22Rv1 (cell line): ENCODE results near the gene PTPRM.

Experiments
- CTCF ChIP-seq: fragments of 450-650 bp; IDR thresholded peaks from 2 replicates; pipeline ENCODE4 v1.5.1; 2017; ENCODE audit warnings: mild to moderate bottlenecking
- ZFX ChIP-seq: fragments of 450-650 bp; IDR thresholded peaks from 2 replicates; pipeline ENCODE4 v1.6.1; 2017; ENCODE audit warnings: antibody characterized with exemption, borderline replicate concordance

GRCh38 chr18:8030201-8030600, 463.1 kb downstream of the PTPRM start:
- TF ChIP-seq CTCF (no peak), ZFX (no peak)
